ENCODE measurements around the gene TPSAB1.
"Not testable (repeated sequence)": the region's sequence is repeated elsewhere in the genome, so short reads cannot be mapped to it uniquely, and the experiment has no call there.

Gene TPSAB1

DNA sequence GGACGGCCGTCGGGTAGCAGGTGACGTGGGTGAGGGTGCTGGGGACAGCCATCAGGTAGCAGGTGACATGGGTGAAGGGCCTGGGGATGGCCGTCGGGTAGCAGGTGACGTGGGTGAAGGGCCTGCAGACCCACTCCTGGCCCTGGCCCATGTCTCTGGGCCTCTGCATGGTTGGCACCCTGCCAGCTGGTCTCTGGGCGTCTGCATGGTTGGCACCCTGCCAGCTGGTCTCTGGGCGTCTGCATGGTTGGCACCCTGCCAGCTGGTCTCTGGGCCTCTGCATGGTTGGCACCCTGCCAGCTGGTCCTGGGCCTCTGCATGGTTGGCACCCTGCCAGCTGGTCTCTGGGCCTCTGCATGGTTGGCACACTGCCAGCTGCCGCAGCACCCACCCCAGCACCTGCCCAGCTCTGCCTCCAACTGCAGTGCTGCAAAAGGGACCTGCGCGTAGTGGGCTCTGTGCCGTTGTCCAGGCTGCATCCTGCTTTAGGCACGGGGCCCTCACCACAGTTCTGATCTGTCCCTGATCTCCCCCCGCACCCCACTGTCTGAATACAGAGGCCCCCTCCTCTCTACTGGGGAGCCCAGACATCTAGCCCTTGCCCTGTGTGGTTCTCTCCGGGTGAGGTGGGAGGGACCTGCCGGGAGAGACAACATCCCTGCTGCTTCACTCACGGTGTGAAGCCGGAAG lies 31.4 kb downstream of the TPSAB1 start:
- not testable (repeated sequence) for DNase-seq

GRCh38 chr16:1272453-1273198 lies 32.1 kb downstream of the TPSAB1 start:
- DNase-seq, result no peak

GRCh38 chr16:1273816-1274215 lies 33.3 kb downstream of the TPSAB1 start:
- DNase-seq, result no peak

DNA sequence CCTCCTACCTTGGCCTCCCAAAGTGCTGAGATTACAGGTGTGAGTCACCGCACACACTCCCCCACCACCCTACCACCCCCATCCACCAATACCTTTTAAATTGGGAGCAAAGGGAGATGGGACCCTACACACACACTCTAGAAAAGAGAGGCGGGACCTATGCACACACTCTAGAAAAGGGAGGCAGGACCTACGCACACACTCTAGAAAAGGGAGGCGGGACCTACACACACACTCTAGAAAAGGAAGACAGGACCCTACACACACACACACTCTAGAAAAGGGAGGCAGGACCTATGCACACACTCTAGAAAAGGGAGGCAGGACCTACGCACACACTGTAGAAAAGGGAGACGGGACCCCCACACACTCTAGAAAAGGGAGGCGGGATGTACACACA lies 34.3 kb downstream of the TPSAB1 start:
- DNase-seq, result no peak

DNA sequence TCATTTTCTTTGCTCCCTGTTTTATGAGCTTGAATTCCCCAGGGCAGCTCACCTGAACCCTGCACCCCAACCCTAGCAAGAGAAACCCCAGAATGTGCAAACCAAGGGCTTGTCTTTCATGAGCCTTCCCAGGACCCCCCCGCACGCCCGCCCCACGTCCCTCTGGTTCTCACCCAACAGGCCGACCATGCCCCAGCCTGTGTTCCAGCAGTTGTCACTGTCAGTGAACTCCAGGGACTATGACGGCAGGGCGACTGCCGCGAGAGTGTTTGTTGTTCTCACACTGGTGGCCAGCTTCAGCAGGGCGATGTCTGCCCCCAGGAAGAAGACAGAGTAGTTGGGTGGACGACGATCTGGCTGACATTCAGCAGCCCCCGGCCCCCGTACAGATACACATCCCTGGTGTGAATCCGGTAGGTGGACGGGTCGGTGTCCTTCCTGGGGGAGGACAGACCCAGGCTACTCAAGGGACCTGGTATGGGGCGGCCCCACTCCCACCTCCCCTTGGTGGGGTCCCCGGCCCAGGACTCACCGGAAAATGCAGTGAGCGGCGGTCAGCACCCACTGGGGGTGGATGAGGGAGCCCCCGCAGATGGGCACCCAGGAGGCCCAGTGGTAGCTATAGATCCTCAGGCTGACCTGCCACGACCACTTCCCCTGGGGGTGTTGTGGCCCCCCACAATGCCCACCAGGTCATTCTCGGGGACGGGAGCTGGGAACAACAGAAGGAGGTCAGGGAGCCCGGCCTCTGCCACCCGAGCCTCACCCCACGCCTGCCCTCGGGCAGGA lies 35.5 kb downstream of the TPSAB1 start:
- no peak for DNase-seq

DNA sequence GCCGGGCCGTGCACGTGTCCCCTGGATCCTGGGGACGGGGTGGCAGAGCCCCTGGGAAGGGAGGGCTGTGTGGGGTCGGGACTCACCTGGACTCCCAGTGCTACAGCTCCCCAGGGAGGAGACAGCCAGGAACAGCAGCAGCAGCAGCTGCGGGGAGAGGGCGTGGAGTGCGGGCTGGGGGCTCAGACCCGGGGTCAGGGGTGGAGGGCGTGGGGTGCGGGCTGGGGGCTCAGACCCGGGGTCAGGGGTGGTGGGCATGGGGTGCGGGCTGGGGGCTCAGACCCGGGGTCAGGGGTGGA lies 36.0 kb downstream of the TPSAB1 start:
- no peak for DNase-seq

DNA sequence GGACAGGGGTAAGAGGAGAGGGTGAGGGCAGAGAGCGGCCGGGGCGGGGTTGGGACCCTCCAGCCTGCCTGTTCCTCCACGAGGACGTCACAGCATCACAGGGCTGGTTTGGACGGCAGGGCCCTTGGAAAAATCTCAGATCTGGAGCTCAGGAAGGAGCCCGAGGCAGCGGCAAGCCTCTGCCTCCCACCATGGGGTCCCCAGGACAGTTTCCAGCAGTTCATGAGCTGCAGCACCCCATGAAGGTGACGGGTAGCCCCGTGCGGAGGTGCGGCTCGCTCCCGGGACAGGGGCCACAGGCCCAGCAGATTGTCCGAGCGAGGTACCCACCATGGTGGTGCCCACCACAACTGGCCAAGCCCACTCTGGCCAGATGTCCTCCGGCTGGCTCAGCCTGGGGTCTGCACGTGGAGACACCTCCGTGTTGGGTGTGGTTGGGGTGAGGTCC lies 36.7 kb downstream of the TPSAB1 start:
- no peak for DNase-seq

GRCh38 chr16:1277617-1278282 lies 37.2 kb downstream of the TPSAB1 start:
- no peak for DNase-seq

DNA sequence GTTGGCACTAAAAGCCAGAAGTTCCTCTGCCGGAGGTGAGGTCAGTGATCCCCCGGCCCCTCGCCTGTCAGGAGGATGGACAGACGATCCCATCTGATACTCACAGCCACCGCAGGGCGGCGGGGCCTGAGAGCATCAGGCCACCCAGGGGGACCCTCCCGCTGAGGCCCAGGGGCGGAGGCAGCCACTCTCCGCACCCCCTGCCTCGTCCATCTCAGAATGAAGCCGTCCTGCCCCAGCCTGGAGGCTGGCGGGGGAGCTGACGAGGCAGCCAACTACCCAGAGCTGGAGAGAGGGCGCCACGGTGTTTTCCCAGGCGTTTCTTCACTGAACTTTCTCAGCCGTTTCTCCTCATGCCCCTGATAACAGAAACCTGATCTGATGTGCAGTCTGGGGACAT lies 38.0 kb downstream of the TPSAB1 start:
- DNase-seq, result no peak

GRCh38 chr16:1279081-1279944 lies 38.8 kb downstream of the TPSAB1 start:
- no peak for DNase-seq

DNA sequence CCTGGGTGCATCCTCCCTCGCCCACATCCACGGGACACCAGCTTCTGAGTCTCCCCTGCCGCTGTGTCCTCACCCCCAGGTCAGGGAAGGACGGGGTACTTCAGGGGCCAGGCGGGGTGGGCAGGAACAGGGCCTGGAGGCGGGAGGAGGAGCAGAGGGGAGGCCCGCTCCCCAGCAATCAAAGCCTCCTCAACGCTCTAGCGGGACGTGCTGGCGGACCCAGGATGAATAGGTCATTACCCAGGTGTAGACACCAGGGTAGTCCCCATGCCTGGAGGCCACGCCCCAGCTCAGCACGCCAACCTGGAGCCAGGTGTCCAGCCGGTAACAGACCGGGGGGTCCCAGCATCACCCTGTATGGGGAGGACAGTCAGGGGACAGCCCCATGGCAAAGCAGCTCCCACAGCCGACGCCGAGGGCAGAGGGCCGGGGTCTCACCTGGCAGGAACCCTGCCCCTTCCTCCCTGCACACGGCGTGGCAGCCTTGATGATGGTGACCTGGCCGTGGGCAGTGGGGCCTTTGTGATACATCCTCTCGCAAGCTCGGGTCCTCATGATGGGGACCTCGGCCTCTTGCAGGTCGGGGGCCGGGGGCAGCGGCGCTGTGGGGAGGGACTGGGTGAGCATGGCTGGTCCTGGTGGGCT lies 39.6 kb downstream of the TPSAB1 start:
- DNase-seq, result no peak

DNA sequence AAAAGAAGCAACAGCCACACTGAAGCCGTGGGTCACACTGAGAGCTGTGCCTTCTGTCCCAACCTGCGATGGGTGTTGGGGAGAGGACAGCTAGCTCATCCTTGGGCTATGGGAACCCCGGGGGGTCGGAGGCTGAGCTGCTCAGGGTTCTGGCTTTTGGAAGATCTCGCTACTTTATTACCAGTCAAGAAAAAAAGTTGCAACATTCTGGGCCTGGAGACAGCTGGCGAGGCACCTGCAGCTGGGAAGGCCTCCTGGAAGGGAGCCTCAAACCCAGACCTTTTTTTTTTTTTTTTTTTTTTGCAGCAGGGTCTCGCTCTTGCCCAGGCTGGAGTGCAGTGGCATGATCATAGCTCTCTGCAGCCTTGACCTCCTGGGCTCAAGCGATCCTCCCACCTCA lies 40.3 kb downstream of the TPSAB1 start:
- no peak for DNase-seq

DNA sequence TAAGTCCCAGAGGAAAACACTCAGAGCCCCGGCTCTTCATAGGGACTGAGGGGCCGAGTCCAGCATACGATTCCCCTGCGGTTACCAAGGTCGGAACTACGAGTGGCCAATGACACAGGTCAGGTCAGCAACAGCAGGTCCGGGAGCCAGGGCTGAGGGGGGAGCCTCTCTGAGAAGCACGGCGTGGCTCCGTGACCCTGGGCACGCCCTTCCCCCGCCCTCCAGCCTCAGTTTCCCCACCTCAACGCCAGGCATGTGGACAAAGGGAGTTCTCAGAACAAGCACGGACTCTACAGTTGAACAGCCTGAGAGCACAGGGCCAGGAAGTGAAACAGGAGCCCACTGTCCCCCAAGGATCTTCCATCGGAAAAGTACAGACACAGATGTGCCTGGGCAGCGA lies 41.0 kb downstream of the TPSAB1 start:
- DNase-seq, result no peak

GRCh38 chr16:1282324-1282973 lies 41.9 kb downstream of the TPSAB1 start:
- DNase-seq, result no peak

- DNase-seq, result no peak
Measured at GRCh38 chr16:1283296-1283695, 42.8 kb downstream of the TPSAB1 start.

DNA sequence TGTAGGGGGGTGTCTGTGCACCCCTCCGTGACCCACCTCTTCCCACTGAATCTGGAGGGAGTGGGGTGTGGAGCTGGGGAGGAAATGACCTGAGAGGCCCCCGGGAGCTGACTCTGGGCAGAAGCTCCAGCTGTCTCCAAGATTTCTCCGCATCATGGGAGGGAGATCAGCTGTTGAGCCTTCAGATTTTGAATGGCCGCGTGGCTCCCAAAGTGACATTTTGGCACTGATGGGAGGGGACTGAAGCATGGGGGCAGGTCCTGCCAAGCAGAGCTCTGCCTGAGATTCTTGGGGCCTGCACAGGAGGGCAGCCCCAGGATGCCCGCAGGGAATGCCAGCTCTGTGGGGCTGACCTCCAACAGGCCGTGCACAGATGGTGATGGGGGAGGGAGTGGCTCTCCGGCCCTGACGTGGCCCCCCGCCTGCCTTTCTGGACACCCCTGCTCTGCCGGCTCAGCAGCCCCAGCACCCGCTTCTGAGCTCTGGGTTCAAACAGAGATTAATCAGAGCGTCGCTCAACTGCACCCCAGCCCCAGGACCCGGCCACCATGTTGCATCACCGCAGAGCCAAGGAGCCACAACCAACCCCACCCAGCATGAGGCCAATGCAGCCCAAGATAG lies 43.6 kb downstream of the TPSAB1 start:
- DNase-seq, result no peak

DNA sequence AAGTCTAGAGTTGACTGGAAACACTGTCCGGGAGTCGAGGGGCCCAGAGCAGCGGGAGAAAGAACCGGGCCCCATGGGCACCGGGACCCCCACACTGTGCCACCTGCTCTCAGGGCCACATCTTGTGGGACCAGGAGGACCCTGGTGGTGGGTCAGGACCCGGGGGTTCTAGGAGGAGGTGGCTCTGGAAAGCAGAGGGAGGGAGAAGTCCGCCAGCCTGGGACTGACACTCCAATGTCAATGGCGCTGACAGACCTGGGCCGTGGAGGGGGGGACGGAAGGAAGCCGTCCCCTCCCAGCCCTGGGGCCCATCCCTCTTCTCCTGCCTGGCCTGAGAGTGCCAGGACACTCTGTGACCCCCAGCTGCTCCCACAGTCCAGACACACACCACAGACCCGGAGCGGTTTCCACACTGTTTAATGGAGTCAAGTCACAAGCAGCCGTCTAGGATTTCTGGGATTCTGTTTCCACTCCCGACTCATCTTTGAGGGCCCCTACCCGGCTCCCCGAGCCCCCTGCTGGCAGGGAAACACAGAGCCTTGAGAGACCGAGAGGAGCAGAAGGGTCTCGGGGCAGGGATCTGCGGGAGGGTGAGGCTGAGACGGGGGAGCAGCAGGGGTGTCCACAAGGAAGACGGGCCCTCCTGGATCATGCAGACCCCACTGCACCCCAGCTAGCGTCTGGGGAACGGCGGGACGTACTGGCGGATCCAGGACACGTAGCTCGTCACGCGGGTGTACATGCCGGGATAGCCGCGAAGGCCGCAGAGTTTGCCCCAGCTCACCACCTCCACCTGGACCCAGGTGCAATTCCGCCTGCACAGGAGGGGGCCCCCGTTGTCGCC lies 45.4 kb downstream of the TPSAB1 start:
- DNase-seq, result no peak

DNA sequence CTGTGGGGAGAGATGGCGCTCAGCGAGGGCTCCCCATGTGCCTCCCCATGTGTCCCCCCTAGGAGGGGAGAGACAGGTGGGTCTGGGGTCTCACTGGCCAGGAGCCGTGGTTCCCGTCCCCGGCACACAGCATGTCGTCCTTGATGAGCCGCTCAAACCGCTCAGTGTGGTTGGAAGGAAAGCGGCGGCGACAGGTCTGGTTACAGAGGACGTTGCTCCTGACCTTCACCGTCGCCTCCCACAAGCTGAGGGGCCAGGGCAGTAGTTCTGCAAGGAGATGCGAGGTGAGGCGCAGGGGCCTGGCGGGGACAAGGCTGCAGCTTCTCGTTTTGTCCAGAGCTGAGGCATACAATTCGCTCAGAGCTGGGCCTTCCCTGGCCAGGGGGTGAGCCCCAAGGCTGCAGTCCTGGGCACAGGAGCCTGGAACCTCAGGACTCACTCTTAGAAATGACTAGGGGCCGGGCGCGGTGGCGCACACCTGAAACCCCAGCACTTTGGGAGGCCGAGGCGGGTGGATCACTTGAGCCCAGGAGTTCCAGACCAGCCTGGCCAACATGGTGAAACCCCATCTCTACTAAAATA lies 46.1 kb downstream of the TPSAB1 start:
- DNase-seq, result no peak

GRCh38 chr16:1287982-1288670 lies 47.6 kb downstream of the TPSAB1 start:
- no peak for DNase-seq
